Esophagus squamous epithelium (tissue), 4 donors: Measurements from ENCODE around the gene DACT2.

Source experiments
- CTCF ChIP-seq, 6 experiments: fragments of 450-650 bp in 4 of 6; fragments of 200-600 bp in 2 of 6; sonication (generic) in 2 of 6; IDR thresholded peaks; one replicate each; pipeline ENCODE4 v1.5.1; 2016 to 2019; ENCODE audit warnings: antibody characterized with exemption in 6 of 6, mild to moderate bottlenecking in 4 of 6, moderate library complexity in 4 of 6
- POLR2A ChIP-seq, 4 donors: fragments of 450-650 bp; IDR thresholded peaks; one replicate each; pipeline ENCODE4 v1.6.1; 2017; ENCODE audit warnings: antibody characterized with exemption in 4 of 4, mild to moderate bottlenecking in 4 of 4, moderate library complexity in 3 of 4

GRCh38 chr6:168361766-168362165, 42.2 kb upstream of the DACT2 start:
- TF ChIP-seq POLR2A (IDR thresholded peaks at IDR 0.05) (no peak), CTCF (IDR thresholded peaks at IDR 0.05) (no peak)
